Measurements from ENCODE around the gene RPL37A. TPM values are rescaled to one million over a fixed set of nuclear protein-coding genes. Genes with fewer than 3 reads are reported as not detected.
"Not testable (repeated sequence)": the region's sequence is repeated elsewhere in the genome, so short reads cannot be mapped to it uniquely, and the experiment has no call there.

Gene RPL37A
- total and polyA plus RNA-seq, 3 donors from 2014 or later, result 806 to 2,664 (median 1,188) TPM

DNA sequence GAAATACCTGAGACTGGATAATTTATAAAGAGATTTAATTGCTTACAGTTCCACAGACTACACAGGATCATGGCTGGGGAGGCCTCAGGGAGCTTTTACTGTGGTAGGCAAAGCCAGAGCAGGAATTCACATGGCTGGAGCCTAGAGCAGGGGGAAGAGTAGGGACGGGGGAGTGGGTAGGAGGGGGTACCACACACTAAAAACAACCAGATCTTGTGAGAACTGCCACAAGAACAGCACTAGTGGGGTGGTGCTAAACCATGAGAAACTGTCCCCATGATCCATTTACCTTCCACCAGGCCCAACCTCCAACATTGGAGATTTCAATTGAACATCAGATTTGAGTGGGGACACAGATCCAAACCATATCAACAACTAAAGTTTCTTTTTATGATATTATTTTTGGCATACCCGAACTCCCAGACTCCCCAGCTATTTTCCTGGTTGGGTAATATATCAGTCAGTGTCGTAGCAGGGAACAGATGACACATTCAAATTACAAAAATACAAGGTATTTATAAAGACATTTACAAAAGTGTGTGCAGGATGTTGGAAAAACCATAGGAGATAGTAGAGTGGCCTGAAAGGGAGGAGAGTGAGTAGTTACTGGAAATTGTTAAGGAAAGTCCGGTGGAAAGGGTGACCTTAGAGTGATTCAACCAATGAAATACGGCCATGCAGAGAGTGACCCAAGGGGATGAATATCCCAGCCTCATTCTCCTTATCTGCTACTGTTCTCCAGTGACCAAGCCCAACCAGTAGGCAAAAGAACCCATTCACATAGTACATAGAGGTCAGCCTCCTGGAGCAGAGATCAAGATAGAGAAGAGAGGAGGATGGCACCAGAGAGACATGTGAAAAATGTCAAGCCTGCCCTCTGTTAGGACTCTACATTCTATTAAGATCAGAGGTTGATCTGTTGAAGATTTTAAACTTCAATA, 8.8 kb downstream of the RPL37A start:
- H3K4me3 ChIP-seq, result no peak overlapping the region
- H3K27me3 ChIP-seq, result no peaks in the 10 kb centered on the region
- DNase-seq, result no peak
- no peak for TF ChIP-seq POLR2A (IDR thresholded peaks at IDR 0.05)
- TF ChIP-seq, protein P1, sequence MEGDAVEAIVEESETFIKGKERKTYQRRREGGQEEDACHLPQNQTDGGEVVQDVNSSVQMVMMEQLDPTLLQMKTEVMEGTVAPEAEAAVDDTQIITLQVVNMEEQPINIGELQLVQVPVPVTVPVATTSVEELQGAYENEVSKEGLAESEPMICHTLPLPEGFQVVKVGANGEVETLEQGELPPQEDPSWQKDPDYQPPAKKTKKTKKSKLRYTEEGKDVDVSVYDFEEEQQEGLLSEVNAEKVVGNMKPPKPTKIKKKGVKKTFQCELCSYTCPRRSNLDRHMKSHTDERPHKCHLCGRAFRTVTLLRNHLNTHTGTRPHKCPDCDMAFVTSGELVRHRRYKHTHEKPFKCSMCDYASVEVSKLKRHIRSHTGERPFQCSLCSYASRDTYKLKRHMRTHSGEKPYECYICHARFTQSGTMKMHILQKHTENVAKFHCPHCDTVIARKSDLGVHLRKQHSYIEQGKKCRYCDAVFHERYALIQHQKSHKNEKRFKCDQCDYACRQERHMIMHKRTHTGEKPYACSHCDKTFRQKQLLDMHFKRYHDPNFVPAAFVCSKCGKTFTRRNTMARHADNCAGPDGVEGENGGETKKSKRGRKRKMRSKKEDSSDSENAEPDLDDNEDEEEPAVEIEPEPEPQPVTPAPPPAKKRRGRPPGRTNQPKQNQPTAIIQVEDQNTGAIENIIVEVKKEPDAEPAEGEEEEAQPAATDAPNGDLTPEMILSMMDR (IDR thresholded peaks at IDR 0.05), result no peak
- H3K4me1 ChIP-seq, result peaks cover 10% of the 10 kb centered on the region
- H3K9me3 ChIP-seq, result no peaks in the 10 kb centered on the region
- WGBS, 2 donors, result 65 to 69% methylated on average over 5 of the region's 5 CpGs
- intact Hi-C loops (cut with DNase I; ENCODE audit: low total_unique reads), result no loop called here
- H3K36me3 ChIP-seq (ENCODE audit: low read depth, missing control alignments), result no peaks in the 10 kb centered on the region
- H3K27ac ChIP-seq, result no peak overlapping the region

DNA sequence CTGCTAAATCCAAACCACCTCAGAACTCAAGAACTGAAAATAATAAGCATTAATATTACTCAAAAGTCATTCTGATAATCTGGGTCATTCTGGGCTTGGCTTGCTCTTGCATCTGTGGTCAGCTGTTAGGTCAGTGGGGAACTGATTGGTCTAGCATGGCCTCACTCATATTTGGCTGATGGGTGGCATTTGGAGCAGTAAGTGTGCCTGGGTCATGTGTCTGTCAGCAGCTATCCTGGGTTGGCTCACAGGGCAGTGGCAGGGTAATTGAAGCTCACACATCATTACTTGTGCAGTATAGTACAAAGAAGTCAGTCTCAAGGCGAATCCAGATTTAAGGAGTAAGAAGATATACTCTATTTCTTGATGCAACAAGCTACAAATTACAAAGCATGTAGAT, 9.6 kb downstream of the RPL37A start:
- 88 to 94% methylated on average over 1 of the region's 1 CpG for WGBS, 2 donors
- H3K9me3 ChIP-seq, result no peaks in the 10 kb centered on the region
- peaks cover 10% of the 10 kb centered on the region for H3K4me1 ChIP-seq
- no peak for DNase-seq
- H3K4me3 ChIP-seq, result no peak overlapping the region
- TF ChIP-seq POLR2A (IDR thresholded peaks at IDR 0.05), result no peak
- TF ChIP-seq, protein P1 (IDR thresholded peaks at IDR 0.05), result no peak
- no peaks in the 10 kb centered on the region for H3K36me3 ChIP-seq (ENCODE audit: low read depth, missing control alignments)
- H3K27ac ChIP-seq, result no peak overlapping the region
- no peaks in the 10 kb centered on the region for H3K27me3 ChIP-seq
- intact Hi-C loops (cut with DNase I; ENCODE audit: low total_unique reads), result no loop called here

DNA sequence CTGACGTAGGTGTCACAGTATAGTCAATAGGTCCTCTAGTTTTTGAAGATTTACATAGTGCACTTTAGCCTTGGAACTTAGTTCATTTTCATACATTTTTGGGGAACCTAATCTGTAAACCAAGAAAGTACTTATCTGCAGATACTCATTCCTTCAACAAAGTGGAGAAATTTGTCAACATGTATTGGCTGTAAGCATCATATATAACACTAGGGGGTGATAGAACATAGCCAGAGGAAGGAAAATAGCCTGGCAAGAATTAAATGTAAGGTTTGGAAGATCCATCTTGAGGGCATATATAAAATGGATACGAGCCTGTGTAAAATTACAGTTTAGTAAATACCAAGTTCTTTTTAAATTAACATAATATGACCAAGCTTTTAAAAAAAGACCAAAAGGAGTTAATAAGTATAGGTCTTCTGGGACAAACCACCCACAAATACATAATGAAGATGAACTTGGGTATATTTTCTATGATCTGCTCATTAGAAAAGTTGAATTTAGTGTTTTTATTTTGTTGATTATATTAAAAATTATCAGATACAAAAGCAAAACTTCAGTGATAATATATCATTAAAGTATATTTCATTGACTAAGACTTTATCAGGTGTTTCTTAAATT, 18.2 kb downstream of the RPL37A start:
- intact Hi-C loops (cut with DNase I; ENCODE audit: low total_unique reads), result loop anchor here (5.0 kb wide), 1 partner anchor 150 kb away; no protein-coding TSS in a partner anchor
- no peaks in the 10 kb centered on the region for H3K9me3 ChIP-seq
- 37 to 51% methylated on average over 2 of the region's 2 CpGs for WGBS, 2 donors
- no peaks in the 10 kb centered on the region for H3K36me3 ChIP-seq (ENCODE audit: low read depth, missing control alignments)
- no peaks in the 10 kb centered on the region for H3K27me3 ChIP-seq
- no peak for TF ChIP-seq POLR2A (IDR thresholded peaks at IDR 0.05)
- TF ChIP-seq, protein P1 (IDR thresholded peaks at IDR 0.05), result peak; percentile 55 to 70 (median 60)
- no peak overlapping the region for H3K4me3 ChIP-seq
- no peaks in the 10 kb centered on the region for H3K4me1 ChIP-seq
- no peak overlapping the region for H3K27ac ChIP-seq
- no peak for DNase-seq

DNA sequence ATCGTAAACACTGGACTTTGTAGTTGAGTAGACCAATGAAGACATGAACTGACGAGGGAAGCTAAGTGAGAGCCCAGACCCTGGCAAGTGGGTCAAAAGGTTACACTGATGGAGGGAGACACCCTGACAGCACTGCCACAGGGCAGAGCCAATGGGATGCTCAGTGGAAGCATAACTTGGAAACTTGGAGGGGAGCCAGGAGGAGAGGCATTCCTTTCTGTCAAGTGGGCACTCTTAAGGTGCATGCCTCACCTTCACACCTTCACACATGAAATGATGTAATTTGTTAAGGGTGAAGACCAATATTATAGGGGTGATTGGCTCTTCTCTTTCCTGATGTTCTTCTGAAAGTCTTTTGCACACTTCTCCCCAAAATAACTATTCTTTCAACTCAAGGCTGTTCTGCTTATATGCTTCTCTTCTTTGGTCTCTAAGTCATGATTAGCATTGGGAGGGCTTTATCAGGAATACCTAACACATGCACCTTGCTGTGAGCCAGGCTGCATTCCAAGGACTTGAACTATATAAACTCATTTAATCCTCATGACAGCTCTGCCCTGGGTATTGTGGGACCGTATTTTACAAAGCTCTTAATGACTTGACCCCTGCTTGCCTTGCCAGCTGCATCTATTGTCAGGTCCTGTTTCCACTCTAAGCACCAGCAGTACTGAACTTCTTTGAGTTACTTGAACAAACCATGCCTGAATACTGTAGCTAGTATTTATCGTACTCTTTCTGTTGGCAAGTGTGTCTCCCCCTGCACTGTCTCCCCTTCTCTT, 19.0 kb downstream of the RPL37A start:
- TF ChIP-seq, protein P1 (IDR thresholded peaks at IDR 0.05), result no peak
- no peak for TF ChIP-seq POLR2A (IDR thresholded peaks at IDR 0.05)

DNA sequence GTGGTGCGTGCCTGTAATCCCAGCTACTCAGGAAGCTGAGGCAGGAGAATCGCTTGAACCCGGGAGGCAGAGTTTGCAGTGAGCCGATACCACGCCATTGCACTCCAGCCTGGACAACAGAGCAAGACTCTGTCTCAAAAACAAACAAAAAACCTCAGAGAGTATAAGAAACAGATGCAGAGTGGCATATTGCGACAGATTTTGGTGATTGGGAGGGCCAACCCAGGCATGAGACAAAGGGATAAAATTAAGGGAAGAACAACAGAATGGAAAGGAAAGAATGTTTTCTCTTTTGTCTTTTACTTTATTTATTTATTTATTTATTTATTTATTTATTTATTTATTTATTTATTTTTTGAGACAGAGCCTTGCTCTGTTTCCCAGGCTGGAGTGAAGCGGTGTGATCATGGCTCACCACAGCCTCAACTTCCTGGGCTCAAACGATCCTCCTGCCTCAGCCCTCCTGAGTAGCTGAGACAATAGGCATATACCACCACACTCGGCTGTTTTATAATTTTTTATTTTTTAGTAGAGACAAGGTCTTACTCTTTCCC, 20.0 kb downstream of the RPL37A start:
- DNase-seq; H3K4me3 ChIP-seq; H3K36me3 ChIP-seq (ENCODE audit: low read depth, missing control alignments); H3K4me1 ChIP-seq; H3K9me3 ChIP-seq; H3K27me3 ChIP-seq; H3K27ac ChIP-seq: not testable (repeated sequence)
- 88 to 92% methylated on average over 9 of the region's 9 CpGs for WGBS, 2 donors
- intact Hi-C loops (cut with DNase I; ENCODE audit: low total_unique reads), result loop anchor here (5.0 kb wide), 1 partner anchor 149 kb away; no protein-coding TSS in a partner anchor

More for the DNA sequence above, 19.0 kb downstream of the RPL37A start:
- Histone ChIP-seq H3K4me3 (no peak overlapping the region), H3K27ac (no peak overlapping the region), H3K9me3 (no peaks in the 10 kb centered on the region), H3K36me3 (ENCODE audit: low read depth, missing control alignments) (no peaks in the 10 kb centered on the region), H3K27me3 (no peaks in the 10 kb centered on the region), H3K4me1 (no peaks in the 10 kb centered on the region)
- intact Hi-C loops (cut with DNase I; ENCODE audit: low total_unique reads), result loop anchor here (5.0 kb wide), 1 partner anchor 150 kb away; no protein-coding TSS in a partner anchor
- no peak for DNase-seq
- WGBS, 2 donors, result 88 to 92% methylated on average over 4 of the region's 4 CpGs
